Measurements from ENCODE around the gene BPIFB6.

Gene BPIFB6

GRCh38 chr20:33031531-33031930 lies at the start of gene BPIFB6:
BPIFB6 (plus strand) TSS chr20:33031648; CDS start chr20:33031648, 0 bp downstream.
- DNase-seq = no peak

GRCh38 chr20:32982617-32983458 lies 48.6 kb upstream of the BPIFB6 start:
- DNase-seq = no peak

GRCh38 chr20:32983459-32984112 lies 47.9 kb upstream of the BPIFB6 start:
- DNase-seq = no peak

GRCh38 chr20:32984196-32984595 lies 47.3 kb upstream of the BPIFB6 start:
- DNase-seq = no peak

GRCh38 chr20:32984631-32985354 lies 46.7 kb upstream of the BPIFB6 start:
- no peak for DNase-seq

- no peak for DNase-seq
Observed at GRCh38 chr20:32985596-32985995, 45.9 kb upstream of the BPIFB6 start.

GRCh38 chr20:32986331-32986966 lies 45.0 kb upstream of the BPIFB6 start:
- DNase-seq = no peak

- no peak for DNase-seq
Observed at GRCh38 chr20:32987044-32987825, 44.2 kb upstream of the BPIFB6 start.

GRCh38 chr20:32988008-32988407 lies 43.4 kb upstream of the BPIFB6 start:
- no peak for DNase-seq

- no peak for DNase-seq
Observed at GRCh38 chr20:32989507-32990283, 41.8 kb upstream of the BPIFB6 start.

GRCh38 chr20:32990426-32990825 lies 41.0 kb upstream of the BPIFB6 start:
- DNase-seq = no peak

GRCh38 chr20:32991383-32991782 lies 40.1 kb upstream of the BPIFB6 start:
- no peak for DNase-seq

- no peak for DNase-seq
Observed at GRCh38 chr20:32991792-32992641, 39.4 kb upstream of the BPIFB6 start.

- DNase-seq = no peak
Observed at GRCh38 chr20:32993496-32994050, 37.9 kb upstream of the BPIFB6 start.

GRCh38 chr20:32995802-32996201 lies 35.6 kb upstream of the BPIFB6 start:
- no peak for DNase-seq

- no peak for DNase-seq
Observed at GRCh38 chr20:32997431-32997830, 34.0 kb upstream of the BPIFB6 start.

GRCh38 chr20:32999603-33000250 lies 31.7 kb upstream of the BPIFB6 start:
- DNase-seq = no peak

- no peak for DNase-seq
Observed at GRCh38 chr20:33000802-33001466, 30.5 kb upstream of the BPIFB6 start.
